ENCODE data around the gene LONP2.

DNA sequence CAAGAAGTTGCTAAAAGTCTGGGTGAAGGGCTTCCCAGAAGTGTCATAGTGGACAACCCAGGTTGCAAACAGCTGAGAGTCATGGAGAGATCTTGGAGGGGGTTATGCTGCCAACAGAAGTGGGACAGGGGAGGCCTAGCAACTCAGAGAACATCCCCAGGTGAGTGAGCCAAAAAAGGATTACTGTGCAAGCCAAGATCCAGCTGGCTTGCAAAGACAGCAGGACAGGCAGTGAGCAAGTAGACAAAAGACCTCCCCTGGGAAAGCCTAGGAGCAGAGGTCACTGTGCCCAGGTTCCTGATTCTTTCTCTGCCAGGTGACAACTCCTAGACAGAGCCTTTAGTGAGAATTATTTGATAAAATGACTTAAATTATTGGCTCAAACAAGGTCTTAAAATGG is 9.5 kb upstream of the LONP2 start:
- TF ChIP-seq POLR2AphosphoS5 (IDR thresholded peaks at IDR 0.05; ENCODE audit: low read depth) (no peak), EZH2 (IDR thresholded peaks at IDR 0.05; ENCODE audit: low read depth, unreplicated experiment) (no peak), EZH2phosphoT487 (IDR thresholded peaks at IDR 0.05; ENCODE audit: unreplicated experiment) (no peak), JUNB (IDR thresholded peaks at IDR 0.05; ENCODE audit: unreplicated experiment) (no peak), STAT1 (IDR thresholded peaks at IDR 0.05; ENCODE audit: unreplicated experiment) (no peak), ZNF331 (CRISPR knock-in tag; IDR thresholded peaks at IDR 0.05; ENCODE audit: low read depth) (no peak), CREB1 (CRISPR knock-in tag; IDR thresholded peaks at IDR 0.05; ENCODE audit: low read depth) (no peak), NANOG (IDR thresholded peaks at IDR 0.05; ENCODE audit: borderline replicate concordance) (no peak), ZNF114 (CRISPR knock-in tag; IDR thresholded peaks at IDR 0.05) (no peak)
- TF ChIP-seq, protein P1, sequence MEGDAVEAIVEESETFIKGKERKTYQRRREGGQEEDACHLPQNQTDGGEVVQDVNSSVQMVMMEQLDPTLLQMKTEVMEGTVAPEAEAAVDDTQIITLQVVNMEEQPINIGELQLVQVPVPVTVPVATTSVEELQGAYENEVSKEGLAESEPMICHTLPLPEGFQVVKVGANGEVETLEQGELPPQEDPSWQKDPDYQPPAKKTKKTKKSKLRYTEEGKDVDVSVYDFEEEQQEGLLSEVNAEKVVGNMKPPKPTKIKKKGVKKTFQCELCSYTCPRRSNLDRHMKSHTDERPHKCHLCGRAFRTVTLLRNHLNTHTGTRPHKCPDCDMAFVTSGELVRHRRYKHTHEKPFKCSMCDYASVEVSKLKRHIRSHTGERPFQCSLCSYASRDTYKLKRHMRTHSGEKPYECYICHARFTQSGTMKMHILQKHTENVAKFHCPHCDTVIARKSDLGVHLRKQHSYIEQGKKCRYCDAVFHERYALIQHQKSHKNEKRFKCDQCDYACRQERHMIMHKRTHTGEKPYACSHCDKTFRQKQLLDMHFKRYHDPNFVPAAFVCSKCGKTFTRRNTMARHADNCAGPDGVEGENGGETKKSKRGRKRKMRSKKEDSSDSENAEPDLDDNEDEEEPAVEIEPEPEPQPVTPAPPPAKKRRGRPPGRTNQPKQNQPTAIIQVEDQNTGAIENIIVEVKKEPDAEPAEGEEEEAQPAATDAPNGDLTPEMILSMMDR (conservative IDR thresholded peaks at IDR 0.05; ENCODE audit: low read depth in 2 of 2) = no peak
- TF ChIP-seq, protein P2, sequence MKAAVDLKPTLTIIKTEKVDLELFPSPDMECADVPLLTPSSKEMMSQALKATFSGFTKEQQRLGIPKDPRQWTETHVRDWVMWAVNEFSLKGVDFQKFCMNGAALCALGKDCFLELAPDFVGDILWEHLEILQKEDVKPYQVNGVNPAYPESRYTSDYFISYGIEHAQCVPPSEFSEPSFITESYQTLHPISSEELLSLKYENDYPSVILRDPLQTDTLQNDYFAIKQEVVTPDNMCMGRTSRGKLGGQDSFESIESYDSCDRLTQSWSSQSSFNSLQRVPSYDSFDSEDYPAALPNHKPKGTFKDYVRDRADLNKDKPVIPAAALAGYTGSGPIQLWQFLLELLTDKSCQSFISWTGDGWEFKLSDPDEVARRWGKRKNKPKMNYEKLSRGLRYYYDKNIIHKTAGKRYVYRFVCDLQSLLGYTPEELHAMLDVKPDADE (IDR thresholded peaks at IDR 0.05) = no peak
- TF ChIP-seq, protein P3, sequence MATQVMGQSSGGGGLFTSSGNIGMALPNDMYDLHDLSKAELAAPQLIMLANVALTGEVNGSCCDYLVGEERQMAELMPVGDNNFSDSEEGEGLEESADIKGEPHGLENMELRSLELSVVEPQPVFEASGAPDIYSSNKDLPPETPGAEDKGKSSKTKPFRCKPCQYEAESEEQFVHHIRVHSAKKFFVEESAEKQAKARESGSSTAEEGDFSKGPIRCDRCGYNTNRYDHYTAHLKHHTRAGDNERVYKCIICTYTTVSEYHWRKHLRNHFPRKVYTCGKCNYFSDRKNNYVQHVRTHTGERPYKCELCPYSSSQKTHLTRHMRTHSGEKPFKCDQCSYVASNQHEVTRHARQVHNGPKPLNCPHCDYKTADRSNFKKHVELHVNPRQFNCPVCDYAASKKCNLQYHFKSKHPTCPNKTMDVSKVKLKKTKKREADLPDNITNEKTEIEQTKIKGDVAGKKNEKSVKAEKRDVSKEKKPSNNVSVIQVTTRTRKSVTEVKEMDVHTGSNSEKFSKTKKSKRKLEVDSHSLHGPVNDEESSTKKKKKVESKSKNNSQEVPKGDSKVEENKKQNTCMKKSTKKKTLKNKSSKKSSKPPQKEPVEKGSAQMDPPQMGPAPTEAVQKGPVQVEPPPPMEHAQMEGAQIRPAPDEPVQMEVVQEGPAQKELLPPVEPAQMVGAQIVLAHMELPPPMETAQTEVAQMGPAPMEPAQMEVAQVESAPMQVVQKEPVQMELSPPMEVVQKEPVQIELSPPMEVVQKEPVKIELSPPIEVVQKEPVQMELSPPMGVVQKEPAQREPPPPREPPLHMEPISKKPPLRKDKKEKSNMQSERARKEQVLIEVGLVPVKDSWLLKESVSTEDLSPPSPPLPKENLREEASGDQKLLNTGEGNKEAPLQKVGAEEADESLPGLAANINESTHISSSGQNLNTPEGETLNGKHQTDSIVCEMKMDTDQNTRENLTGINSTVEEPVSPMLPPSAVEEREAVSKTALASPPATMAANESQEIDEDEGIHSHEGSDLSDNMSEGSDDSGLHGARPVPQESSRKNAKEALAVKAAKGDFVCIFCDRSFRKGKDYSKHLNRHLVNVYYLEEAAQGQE (IDR thresholded peaks at IDR 0.05; ENCODE audit: unreplicated experiment) = no peak
- TF ChIP-seq, protein P4, sequence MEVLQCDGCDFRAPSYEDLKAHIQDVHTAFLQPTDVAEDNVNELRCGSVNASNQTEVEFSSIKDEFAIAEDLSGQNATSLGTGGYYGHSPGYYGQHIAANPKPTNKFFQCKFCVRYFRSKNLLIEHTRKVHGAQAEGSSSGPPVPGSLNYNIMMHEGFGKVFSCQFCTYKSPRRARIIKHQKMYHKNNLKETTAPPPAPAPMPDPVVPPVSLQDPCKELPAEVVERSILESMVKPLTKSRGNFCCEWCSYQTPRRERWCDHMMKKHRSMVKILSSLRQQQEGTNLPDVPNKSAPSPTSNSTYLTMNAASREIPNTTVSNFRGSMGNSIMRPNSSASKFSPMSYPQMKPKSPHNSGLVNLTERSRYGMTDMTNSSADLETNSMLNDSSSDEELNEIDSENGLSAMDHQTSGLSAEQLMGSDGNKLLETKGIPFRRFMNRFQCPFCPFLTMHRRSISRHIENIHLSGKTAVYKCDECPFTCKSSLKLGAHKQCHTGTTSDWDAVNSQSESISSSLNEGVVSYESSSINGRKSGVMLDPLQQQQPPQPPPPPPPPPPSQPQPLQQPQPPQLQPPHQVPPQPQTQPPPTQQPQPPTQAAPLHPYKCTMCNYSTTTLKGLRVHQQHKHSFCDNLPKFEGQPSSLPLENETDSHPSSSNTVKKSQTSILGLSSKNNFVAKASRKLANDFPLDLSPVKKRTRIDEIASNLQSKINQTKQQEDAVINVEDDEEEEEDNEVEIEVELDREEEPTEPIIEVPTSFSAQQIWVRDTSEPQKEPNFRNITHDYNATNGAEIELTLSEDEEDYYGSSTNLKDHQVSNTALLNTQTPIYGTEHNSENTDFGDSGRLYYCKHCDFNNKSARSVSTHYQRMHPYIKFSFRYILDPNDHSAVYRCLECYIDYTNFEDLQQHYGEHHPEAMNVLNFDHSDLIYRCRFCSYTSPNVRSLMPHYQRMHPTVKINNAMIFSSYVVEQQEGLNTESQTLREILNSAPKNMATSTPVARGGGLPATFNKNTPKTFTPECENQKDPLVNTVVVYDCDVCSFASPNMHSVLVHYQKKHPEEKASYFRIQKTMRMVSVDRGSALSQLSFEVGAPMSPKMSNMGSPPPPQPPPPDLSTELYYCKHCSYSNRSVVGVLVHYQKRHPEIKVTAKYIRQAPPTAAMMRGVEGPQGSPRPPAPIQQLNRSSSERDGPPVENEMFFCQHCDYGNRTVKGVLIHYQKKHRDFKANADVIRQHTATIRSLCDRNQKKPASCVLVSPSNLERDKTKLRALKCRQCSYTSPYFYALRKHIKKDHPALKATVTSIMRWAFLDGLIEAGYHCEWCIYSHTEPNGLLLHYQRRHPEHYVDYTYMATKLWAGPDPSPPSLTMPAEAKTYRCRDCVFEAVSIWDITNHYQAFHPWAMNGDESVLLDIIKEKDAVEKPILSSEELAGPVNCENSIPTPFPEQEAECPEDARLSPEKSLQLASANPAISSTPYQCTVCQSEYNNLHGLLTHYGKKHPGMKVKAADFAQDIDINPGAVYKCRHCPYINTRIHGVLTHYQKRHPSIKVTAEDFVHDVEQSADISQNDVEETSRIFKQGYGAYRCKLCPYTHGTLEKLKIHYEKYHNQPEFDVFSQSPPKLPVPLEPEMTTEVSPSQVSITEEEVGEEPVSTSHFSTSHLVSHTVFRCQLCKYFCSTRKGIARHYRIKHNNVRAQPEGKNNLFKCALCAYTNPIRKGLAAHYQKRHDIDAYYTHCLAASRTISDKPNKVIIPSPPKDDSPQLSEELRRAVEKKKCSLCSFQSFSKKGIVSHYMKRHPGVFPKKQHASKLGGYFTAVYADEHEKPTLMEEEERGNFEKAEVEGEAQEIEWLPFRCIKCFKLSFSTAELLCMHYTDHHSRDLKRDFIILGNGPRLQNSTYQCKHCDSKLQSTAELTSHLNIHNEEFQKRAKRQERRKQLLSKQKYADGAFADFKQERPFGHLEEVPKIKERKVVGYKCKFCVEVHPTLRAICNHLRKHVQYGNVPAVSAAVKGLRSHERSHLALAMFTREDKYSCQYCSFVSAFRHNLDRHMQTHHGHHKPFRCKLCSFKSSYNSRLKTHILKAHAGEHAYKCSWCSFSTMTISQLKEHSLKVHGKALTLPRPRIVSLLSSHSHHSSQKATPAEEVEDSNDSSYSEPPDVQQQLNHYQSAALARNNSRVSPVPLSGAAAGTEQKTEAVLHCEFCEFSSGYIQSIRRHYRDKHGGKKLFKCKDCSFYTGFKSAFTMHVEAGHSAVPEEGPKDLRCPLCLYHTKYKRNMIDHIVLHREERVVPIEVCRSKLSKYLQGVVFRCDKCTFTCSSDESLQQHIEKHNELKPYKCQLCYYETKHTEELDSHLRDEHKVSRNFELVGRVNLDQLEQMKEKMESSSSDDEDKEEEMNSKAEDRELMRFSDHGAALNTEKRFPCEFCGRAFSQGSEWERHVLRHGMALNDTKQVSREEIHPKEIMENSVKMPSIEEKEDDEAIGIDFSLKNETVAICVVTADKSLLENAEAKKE (CRISPR knock-in tag; IDR thresholded peaks at IDR 0.05) = no peak

All from GM23338 (cell line).